ENCODE results near the gene FARSB.

Gene FARSB

DNA sequence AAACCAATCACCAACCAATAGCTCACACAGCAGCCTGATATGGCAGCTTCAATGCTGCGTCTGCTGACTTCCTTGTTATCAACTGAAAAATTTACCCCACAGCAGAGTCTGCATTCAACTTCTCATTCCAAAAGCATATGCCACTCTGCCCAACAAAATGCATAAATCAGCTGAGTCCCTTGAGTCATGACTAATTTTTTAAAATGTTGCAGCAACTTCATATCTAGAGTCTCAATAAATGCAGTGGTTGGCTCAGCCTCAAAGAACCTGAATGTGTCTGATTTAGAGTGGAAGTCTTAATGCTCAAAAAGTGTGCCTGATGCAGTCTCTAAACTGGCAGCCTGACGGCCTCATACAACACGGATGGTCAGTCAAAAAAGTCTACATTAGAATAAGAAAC lies 46.5 kb downstream of the FARSB start:
- no peak overlapping the region for H3K4me3 ChIP-seq (replicated peaks; ENCODE audit: low read depth, low read length)
- no peak for DNase-seq (ENCODE audit: extremely low read depth, low read depth)
- TF ChIP-seq, protein P1, sequence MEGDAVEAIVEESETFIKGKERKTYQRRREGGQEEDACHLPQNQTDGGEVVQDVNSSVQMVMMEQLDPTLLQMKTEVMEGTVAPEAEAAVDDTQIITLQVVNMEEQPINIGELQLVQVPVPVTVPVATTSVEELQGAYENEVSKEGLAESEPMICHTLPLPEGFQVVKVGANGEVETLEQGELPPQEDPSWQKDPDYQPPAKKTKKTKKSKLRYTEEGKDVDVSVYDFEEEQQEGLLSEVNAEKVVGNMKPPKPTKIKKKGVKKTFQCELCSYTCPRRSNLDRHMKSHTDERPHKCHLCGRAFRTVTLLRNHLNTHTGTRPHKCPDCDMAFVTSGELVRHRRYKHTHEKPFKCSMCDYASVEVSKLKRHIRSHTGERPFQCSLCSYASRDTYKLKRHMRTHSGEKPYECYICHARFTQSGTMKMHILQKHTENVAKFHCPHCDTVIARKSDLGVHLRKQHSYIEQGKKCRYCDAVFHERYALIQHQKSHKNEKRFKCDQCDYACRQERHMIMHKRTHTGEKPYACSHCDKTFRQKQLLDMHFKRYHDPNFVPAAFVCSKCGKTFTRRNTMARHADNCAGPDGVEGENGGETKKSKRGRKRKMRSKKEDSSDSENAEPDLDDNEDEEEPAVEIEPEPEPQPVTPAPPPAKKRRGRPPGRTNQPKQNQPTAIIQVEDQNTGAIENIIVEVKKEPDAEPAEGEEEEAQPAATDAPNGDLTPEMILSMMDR (IDR thresholded peaks at IDR 0.05; ENCODE audit: low read depth, low read length, missing control alignments): no peak

DNA sequence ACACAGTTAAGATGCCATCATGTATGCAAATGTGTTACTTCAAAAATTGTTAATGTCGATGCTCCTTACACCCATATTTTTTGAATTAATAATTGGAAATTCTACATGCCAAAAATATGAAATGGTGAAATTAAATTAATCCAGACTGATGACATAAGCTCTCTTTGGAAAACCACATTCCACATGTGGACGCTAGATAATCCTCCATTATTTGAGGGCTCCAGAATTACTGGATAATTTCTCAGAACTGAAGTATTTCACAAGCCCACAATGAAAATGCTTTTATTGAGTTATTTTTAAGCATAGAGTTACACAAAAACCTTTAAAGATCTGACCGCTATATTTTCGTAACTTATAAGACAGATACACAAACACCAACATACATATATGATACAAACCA lies 47.8 kb downstream of the FARSB start:
- TF ChIP-seq, protein P1 (IDR thresholded peaks at IDR 0.05; ENCODE audit: low read depth, low read length, missing control alignments): no peak
- no peak overlapping the region for H3K4me3 ChIP-seq (replicated peaks; ENCODE audit: low read depth, low read length)
- no peak for DNase-seq (ENCODE audit: extremely low read depth, low read depth)

DNA sequence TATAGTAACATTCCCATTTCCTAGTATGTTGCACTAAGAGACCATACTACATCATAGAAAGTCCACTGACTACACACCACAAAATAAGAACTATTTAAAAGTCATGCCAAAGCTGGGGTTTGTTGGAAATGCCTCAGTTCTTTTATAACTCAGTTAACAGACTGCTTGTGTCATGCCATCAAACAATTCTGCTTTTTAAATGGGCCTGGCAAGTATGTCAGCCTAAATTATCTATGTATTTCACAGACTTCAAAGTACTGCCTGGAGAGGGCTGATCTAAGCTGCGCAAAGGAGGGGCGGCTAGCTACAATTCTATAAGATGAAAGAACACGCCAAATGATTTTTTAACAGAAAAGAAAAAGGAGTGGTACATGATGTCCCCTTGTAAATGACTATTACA lies 49.6 kb downstream of the FARSB start:
- TF ChIP-seq, protein P1 (IDR thresholded peaks at IDR 0.05; ENCODE audit: low read depth, low read length, missing control alignments): no peak
- DNase-seq (ENCODE audit: extremely low read depth, low read depth): no peak
- no peak overlapping the region for H3K4me3 ChIP-seq (replicated peaks; ENCODE audit: low read depth, low read length)

DNA sequence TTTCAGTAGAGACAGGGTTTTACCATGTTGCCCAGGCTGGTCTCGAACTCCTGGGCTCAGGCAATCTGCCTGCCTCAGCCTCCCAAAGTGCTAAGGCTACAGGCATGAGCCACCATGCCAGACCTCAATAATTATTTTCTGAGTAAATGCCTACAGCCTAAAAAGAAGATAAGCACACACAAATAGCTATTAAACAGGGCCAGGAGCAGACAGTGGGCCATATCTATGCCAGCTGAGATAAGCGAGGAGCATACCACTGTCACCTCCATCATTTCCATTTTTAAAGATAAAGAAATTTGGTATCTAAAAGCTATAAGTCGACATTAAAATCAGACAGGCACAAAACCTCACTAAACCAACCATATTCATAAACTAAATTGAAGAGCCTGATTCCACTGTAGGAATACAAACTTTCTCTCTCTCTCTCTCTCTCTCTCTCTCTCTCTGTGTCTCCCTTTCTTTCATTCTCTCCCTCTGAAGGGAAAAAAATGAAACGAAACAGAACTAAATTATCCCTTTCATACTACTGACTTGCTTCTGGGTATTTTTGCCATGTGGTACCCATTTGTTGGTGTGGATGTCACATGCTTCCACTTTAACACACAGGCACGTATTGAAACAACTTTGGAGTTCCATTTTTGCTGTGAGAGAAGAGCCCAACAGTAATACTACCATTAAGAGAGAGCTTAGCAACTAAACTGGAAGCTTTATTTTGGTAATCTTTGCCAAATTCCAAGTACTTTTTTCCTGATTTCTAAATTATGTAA lies 51.0 kb downstream of the FARSB start:
- DNase-seq (ENCODE audit: extremely low read depth, low read depth): no peak
- TF ChIP-seq, protein P1 (IDR thresholded peaks at IDR 0.05; ENCODE audit: low read depth, low read length, missing control alignments): no peak
- no peak overlapping the region for H3K4me3 ChIP-seq (replicated peaks; ENCODE audit: low read depth, low read length)

- TF ChIP-seq, protein P1 (IDR thresholded peaks at IDR 0.05; ENCODE audit: low read depth, low read length, missing control alignments): no peak
- DNase-seq (ENCODE audit: extremely low read depth, low read depth): no peak
- H3K4me3 ChIP-seq (replicated peaks; ENCODE audit: low read depth, low read length): no peak overlapping the region
Measured at GRCh38 chr2:222603501-222603900, 52.4 kb downstream of the FARSB start.

DNA sequence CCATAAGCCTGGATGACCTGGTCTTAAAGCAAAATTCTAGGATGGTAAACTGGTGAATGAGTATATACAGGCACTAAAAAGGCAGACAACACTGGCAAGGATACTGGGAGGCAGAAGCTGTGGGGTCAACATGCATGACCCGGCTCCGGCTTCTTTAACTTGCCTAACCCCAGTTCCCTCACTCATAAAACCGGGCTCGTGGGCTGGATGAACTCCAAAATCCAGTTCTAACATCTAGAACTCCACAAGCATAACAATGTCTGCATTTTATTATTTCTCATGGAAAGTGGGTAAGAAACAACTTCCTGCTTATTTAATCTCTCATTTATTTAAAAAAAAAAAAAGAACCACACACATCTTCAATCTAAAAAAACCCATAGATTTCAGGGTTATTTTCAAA lies 57.3 kb downstream of the FARSB start:
- TF ChIP-seq, protein P1 (IDR thresholded peaks at IDR 0.05; ENCODE audit: low read depth, low read length, missing control alignments): no peak
- DNase-seq (ENCODE audit: extremely low read depth, low read depth): no peak

DNA sequence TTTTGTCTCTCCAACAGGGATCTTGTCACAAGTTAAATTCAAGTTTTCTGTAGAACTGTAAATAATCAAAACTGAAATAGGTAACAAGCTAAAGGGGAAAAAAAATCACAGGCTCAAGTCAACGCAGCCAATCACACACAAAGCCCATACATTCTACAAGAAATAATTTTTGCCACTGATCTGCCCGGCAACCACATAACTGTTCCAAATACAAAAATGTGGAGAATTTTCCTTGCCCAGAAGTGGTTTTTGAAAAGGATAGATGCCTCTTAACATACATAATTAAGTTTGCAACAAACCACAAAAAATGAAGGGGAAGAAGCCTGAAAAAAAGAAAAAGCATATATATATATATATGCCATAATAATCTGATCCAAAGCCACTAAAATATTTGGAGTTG lies 60.3 kb downstream of the FARSB start:
- TF ChIP-seq, protein P1 (IDR thresholded peaks at IDR 0.05; ENCODE audit: low read depth, low read length, missing control alignments): no peak
- DNase-seq (ENCODE audit: extremely low read depth, low read depth): no peak
- no peak overlapping the region for H3K4me3 ChIP-seq (replicated peaks; ENCODE audit: low read depth, low read length)

More for the DNA sequence above, 57.3 kb downstream of the FARSB start:
- H3K4me3 ChIP-seq (replicated peaks; ENCODE audit: low read depth, low read length): no peak overlapping the region

Measured in HFF-Myc (cell line).